Endothelial cell of umbilical vein (primary cell): ENCODE data around the gene SMARCD1.

ENCODE experiments used
- CTCF ChIP-seq, 2 donors: IDR thresholded peaks; 1 replicate in 1 of 2; 2 replicates in 1 of 2; pipeline ENCODE4 v1.5.1; 2011; ENCODE audit warnings: low read length in 2 of 2, mild to moderate bottlenecking in 2 of 2, moderate library complexity in 2 of 2, control low read depth in 1 of 2, inconsistent platforms in 1 of 2, low read depth in 1 of 2; ENCODE audit not compliant: insufficient read depth in 1 of 2; ENCODE audit errors: extremely low read depth in 1 of 2
- EZH2 ChIP-seq: IDR thresholded peaks from 2 replicates; pipeline ENCODE4 v1.6.1; 2012; ENCODE audit warnings: borderline replicate concordance, low read depth, mild to moderate bottlenecking, moderate library complexity, low read length, inconsistent platforms; ENCODE audit not compliant: severe bottlenecking
- JUN ChIP-seq: IDR thresholded peaks from 2 replicates; pipeline ENCODE4 v1.6.1; 2011; ENCODE audit warnings: borderline replicate concordance, low read depth; ENCODE audit not compliant: insufficient read length, insufficient read depth
- POLR2A ChIP-seq: IDR thresholded peaks from 2 replicates; pipeline ENCODE4 v1.6.1; 2012; ENCODE audit warnings: low read depth, mild to moderate bottlenecking, control low read depth, low read length
- POLR2AphosphoS5 ChIP-seq: IDR thresholded peaks from 2 replicates; pipeline ENCODE4 v1.6.1; 2012; ENCODE audit warnings: low read depth, mild to moderate bottlenecking, control low read depth, low read length, moderate library complexity; ENCODE audit not compliant: insufficient read depth
- TF ChIP-seq, protein P1 (sequence below): IDR thresholded peaks from 2 replicates; pipeline ENCODE4 v1.6.1; 2011; ENCODE audit not compliant: insufficient read depth, insufficient read length

DNA sequence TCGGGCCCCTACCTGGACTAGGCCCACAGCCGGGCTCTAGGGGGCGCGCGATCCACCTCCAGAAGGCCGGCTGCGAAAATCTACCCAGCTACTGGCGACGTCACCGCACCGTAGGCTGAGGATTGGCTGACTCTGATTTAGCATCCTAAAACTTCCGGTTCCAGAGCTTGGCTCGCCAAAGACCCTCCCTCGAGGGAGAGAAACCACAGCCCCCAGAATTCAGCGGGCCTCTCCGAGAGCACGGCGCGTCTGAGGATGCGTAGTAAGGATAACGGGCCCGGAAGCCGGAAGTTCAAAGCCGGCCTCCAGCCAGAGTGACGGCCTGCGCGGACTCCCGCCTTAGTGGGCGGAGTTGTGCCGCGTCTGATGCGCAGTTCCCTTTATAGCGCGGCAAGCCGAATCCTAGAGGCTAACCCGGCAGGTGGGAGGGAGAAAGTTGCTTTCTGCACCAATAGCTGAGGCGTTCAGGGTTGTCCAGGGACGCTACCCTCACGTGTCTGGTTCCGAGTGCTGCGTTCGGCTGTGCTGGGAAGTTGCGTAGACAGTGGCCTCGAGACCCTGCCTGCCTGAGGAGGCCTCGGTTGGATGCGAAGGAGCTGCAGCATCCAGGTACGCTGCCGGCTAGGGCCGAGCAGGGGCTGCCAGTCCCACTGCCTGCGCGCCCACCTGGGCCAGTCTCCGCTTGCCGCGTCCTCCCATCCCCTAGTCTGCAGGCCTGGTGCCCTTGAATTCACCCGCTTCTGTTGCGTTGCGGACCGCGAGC, 26.7 kb downstream of the SMARCD1 start, which contains the start of gene COX14:
- peak; percentile 98 to 99 for TF ChIP-seq CTCF (IDR thresholded peaks at IDR 0.05; ENCODE audit: extremely low read depth in 1 of 2, insufficient read depth in 1 of 2, low read depth in 1 of 2, low read length in 2 of 2)
- no peak for TF ChIP-seq EZH2
- peak; percentile 92 for TF ChIP-seq POLR2A
- no peak for TF ChIP-seq JUN
- TF ChIP-seq, protein P1, sequence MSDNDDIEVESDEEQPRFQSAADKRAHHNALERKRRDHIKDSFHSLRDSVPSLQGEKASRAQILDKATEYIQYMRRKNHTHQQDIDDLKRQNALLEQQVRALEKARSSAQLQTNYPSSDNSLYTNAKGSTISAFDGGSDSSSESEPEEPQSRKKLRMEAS = peak; percentile 92
- peak; percentile 67 for TF ChIP-seq POLR2AphosphoS5
